GM12878 (cell line): Measurements from ENCODE around the gene HS6ST1. TPM values are rescaled to one million over a fixed set of nuclear protein-coding genes. Genes with fewer than 3 reads are reported as not detected.

Source experiments
- ATF2 ChIP-seq: IDR thresholded peaks from 2 replicates; pipeline ENCODE4 v1.6.1; 2012; ENCODE audit warnings: low read length, inconsistent platforms
- CBX3 ChIP-seq: fragments of 200-600 bp; sonication (generic); IDR thresholded peaks from 2 replicates; pipeline ENCODE4 v1.6.1; 2016; ENCODE audit warnings: low read depth, borderline replicate concordance
- CREB1 ChIP-seq: IDR thresholded peaks from 2 replicates; pipeline ENCODE4 v1.6.1; 2012; ENCODE audit warnings: low read depth, mild to moderate bottlenecking, inconsistent platforms
- FOS ChIP-seq: IDR thresholded peaks from 3 replicates; pipeline ENCODE4 v1.6.1; 2011; ENCODE audit warnings: borderline replicate concordance; ENCODE audit not compliant: insufficient read length; ENCODE audit errors: extremely low read depth
- HDAC2 ChIP-seq: fragments of 200-600 bp; sonication (generic); IDR thresholded peaks from 2 replicates; pipeline ENCODE4 v1.6.1; 2017
- POLR2AphosphoS5 ChIP-seq: IDR thresholded peaks from 2 replicates; pipeline ENCODE4 v1.6.1; 2011; ENCODE audit warnings: mild to moderate bottlenecking, low read length, inconsistent platforms
- TCF7 ChIP-seq: IDR thresholded peaks from 2 replicates; pipeline ENCODE4 v1.6.1; 2014; ENCODE audit warnings: antibody characterized with exemption, borderline replicate concordance
- USF2 ChIP-seq: IDR thresholded peaks from 2 replicates; pipeline ENCODE4 v1.6.1; 2011; ENCODE audit warnings: low read depth, low read length, improper control_type of control experiment, borderline replicate concordance
- polyA plus RNA-seq, 11 experiments: library from polyadenylated mRNA; depleted of rRNA in 4 of 11; unstranded in 6 of 11; stranded (reverse) in 5 of 11; fragments of >200 nt; fragmentation: Nextera tagmentation in 4 of 11; fragmentation: Illumina TruSeq in 1 of 11; extraction: Ambion mirVana in 4 of 11; extraction: Trizol in 1 of 11; gene quantifications; 1 replicate in 1 of 11; 2 replicates in 10 of 11; pipeline versions ENCODE4 v1.2.1 to v1.2.3, GENCODE V29; 2011 to 2016; ENCODE audit warnings: inconsistent platforms in 2 of 11, missing spikeins in 2 of 11, low read depth in 1 of 11
- total RNA-seq, 4 experiments: library from RNA; depleted of rRNA in 3 of 4; stranded (reverse); fragments of >200 nt in 3 of 4; fragmentation: Illumina TruSeq in 1 of 4; extraction: Trizol in 1 of 4; gene quantifications; 2 replicates each; pipeline versions ENCODE4 v1.2.1 to v1.2.3, GENCODE V29; 2013 to 2021
- TF ChIP-seq, protein P1 (sequence below): fragments of 450-650 bp; IDR thresholded peaks from 2 replicates; pipeline ENCODE4 v1.6.1; 2017; ENCODE audit warnings: antibody characterized with exemption, mild to moderate bottlenecking, moderate library complexity

HS6ST1 gene
- total and polyA plus RNA-seq, 10 of the 15 experiments (the other 5 are each of a cell fraction or from before 2014, with no cell fraction given), result 0.48 to 17.0 (median 4.7) TPM

GRCh38 chr2:128308889-128309279 is 9.8 kb downstream of the HS6ST1 start (continued):
- TF ChIP-seq, protein P1, sequence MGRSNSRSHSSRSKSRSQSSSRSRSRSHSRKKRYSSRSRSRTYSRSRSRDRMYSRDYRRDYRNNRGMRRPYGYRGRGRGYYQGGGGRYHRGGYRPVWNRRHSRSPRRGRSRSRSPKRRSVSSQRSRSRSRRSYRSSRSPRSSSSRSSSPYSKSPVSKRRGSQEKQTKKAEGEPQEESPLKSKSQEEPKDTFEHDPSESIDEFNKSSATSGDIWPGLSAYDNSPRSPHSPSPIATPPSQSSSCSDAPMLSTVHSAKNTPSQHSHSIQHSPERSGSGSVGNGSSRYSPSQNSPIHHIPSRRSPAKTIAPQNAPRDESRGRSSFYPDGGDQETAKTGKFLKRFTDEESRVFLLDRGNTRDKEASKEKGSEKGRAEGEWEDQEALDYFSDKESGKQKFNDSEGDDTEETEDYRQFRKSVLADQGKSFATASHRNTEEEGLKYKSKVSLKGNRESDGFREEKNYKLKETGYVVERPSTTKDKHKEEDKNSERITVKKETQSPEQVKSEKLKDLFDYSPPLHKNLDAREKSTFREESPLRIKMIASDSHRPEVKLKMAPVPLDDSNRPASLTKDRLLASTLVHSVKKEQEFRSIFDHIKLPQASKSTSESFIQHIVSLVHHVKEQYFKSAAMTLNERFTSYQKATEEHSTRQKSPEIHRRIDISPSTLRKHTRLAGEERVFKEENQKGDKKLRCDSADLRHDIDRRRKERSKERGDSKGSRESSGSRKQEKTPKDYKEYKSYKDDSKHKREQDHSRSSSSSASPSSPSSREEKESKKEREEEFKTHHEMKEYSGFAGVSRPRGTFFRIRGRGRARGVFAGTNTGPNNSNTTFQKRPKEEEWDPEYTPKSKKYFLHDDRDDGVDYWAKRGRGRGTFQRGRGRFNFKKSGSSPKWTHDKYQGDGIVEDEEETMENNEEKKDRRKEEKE, result no peak
- TF ChIP-seq TCF7 (no peak), ATF2 (no peak), USF2 (no peak), HDAC2 (no peak), CREB1 (no peak), CBX3 (no peak), POLR2AphosphoS5 (no peak), FOS (no peak)
